ENCODE results near the gene CCDC63.

DNA sequence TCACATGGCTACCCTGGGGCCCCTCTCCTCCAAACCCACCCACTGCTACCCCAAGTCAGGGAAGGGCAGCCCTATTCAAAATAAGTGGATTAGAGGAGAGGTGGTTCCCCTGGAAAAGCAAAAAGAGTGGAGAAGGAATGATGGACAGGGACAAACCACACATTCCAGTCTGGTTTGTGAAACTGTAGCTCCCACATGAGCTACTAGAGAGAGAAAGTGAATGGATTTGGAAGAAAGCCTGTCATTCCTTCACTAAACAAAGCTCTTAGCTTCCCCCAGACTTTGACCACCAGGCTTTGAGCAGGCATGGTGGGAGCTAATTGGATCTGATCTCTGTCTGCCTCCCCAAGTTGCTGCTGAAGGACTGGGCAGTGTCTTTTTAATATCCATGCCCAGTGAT is 28.0 kb downstream of the CCDC63 start:
- TF ChIP-seq, protein P1, sequence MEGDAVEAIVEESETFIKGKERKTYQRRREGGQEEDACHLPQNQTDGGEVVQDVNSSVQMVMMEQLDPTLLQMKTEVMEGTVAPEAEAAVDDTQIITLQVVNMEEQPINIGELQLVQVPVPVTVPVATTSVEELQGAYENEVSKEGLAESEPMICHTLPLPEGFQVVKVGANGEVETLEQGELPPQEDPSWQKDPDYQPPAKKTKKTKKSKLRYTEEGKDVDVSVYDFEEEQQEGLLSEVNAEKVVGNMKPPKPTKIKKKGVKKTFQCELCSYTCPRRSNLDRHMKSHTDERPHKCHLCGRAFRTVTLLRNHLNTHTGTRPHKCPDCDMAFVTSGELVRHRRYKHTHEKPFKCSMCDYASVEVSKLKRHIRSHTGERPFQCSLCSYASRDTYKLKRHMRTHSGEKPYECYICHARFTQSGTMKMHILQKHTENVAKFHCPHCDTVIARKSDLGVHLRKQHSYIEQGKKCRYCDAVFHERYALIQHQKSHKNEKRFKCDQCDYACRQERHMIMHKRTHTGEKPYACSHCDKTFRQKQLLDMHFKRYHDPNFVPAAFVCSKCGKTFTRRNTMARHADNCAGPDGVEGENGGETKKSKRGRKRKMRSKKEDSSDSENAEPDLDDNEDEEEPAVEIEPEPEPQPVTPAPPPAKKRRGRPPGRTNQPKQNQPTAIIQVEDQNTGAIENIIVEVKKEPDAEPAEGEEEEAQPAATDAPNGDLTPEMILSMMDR (IDR thresholded peaks at IDR 0.05) = no peak
- TF ChIP-seq, protein P2, sequence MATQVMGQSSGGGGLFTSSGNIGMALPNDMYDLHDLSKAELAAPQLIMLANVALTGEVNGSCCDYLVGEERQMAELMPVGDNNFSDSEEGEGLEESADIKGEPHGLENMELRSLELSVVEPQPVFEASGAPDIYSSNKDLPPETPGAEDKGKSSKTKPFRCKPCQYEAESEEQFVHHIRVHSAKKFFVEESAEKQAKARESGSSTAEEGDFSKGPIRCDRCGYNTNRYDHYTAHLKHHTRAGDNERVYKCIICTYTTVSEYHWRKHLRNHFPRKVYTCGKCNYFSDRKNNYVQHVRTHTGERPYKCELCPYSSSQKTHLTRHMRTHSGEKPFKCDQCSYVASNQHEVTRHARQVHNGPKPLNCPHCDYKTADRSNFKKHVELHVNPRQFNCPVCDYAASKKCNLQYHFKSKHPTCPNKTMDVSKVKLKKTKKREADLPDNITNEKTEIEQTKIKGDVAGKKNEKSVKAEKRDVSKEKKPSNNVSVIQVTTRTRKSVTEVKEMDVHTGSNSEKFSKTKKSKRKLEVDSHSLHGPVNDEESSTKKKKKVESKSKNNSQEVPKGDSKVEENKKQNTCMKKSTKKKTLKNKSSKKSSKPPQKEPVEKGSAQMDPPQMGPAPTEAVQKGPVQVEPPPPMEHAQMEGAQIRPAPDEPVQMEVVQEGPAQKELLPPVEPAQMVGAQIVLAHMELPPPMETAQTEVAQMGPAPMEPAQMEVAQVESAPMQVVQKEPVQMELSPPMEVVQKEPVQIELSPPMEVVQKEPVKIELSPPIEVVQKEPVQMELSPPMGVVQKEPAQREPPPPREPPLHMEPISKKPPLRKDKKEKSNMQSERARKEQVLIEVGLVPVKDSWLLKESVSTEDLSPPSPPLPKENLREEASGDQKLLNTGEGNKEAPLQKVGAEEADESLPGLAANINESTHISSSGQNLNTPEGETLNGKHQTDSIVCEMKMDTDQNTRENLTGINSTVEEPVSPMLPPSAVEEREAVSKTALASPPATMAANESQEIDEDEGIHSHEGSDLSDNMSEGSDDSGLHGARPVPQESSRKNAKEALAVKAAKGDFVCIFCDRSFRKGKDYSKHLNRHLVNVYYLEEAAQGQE (IDR thresholded peaks at IDR 0.05; ENCODE audit: insufficient read depth in 1 of 2, low read depth in 2 of 2, low read length in 1 of 2) = no peak
- TF ChIP-seq TCF7L2 (IDR thresholded peaks at IDR 0.05; ENCODE audit: low read depth, low read length) (no peak), POLR2AphosphoS5 (IDR thresholded peaks at IDR 0.05; ENCODE audit: low read depth, low read length) (no peak), SIN3A (IDR thresholded peaks at IDR 0.05; ENCODE audit: borderline replicate concordance, insufficient read depth, low read depth, low read length) (no peak)

All from Panc1 (cell line).